HepG2 (cell line): ENCODE data around the gene TCF12. TPM values are rescaled to one million over a fixed set of nuclear protein-coding genes. Genes with fewer than 3 reads are reported as not detected.

ENCODE experiments used
- ATAC-seq: fragments of 200-7000 bp; cut with Tn5 transposase; 3 replicates; pipeline ENCODE4 v1.9.1; 2020; ENCODE audit warnings: mild to moderate bottlenecking, moderate library complexity
- BruUV-seq: library from RNA; stranded (reverse); fragments of 400-500 nt; replicated peaks from 2 replicates; lab custom pipeline; 2021; lab: Mats Ljungman, UMichigan
- CTCF ChIA-PET: fragments of 300-600 bp; formaldehyde crosslinking; extraction: SDS; loops from one replicate; lab custom pipeline; 2021; ENCODE audit warnings: low total read pairs, inconsistent platforms, low intra/inter-chr PET ratio; lab: Yijun Ruan, JAX
- POLR2A ChIA-PET: fragments of 350-600 bp; sonication (Branson Sonifier 250); formaldehyde crosslinking; loops from one replicate; lab custom pipeline; 2020; ENCODE audit warnings: antibody characterized with exemption, inconsistent platforms; lab: Yijun Ruan, JAX
- DNase-seq: peaks from one replicate; pipeline ENCODE4 v3.0.0-alpha.2; 2015; ENCODE audit warnings: low spot score
- FAIRE-seq: peaks from 3 replicates; lab custom pipeline; 2011; peaks lifted over from hg19 to GRCh38; lab: Jason Lieb, UNC
- H2AFZ ChIP-seq: one replicate; pipeline ENCODE4 v1.6.1; 2011; ENCODE audit warnings: low read length, inconsistent platforms
- H3K27ac ChIP-seq: fragments of 300-600 bp; 3 replicates; pipeline ENCODE4 v1.8.0; 2011; ENCODE audit warnings: mixed run types, mild to moderate bottlenecking, mixed read lengths, low read length, inconsistent platforms; ENCODE audit not compliant: insufficient read depth; ENCODE audit errors: extremely low read length
- H3K27me3 ChIP-seq, 2 experiments: fragments of 200-600 bp in 1 of 2; 2 replicates in 1 of 2; 3 replicates in 1 of 2; pipeline versions ENCODE4 v1.6.0 to v1.8.0; 2011; ENCODE audit warnings: low read length in 2 of 2, mild to moderate bottlenecking in 2 of 2, moderate library complexity in 2 of 2, inconsistent platforms in 1 of 2; ENCODE audit not compliant: insufficient read depth in 2 of 2, control insufficient read depth in 1 of 2
- H3K36me3 ChIP-seq, 2 experiments: fragments of 200-600 bp in 1 of 2; replicated peaks in 1 of 2; 2 replicates in 1 of 2; 3 replicates in 1 of 2; pipeline versions ENCODE4 v1.5.1 to v1.8.0; 2011; ENCODE audit warnings: low read length in 2 of 2, inconsistent platforms in 1 of 2; ENCODE audit not compliant: insufficient read depth in 2 of 2, control insufficient read depth in 1 of 2
- H3K4me1 ChIP-seq: 2 replicates; pipeline ENCODE4 v1.5.1; 2012; ENCODE audit warnings: low read length, inconsistent platforms; ENCODE audit not compliant: insufficient read depth
- H3K4me2 ChIP-seq: 2 replicates; pipeline ENCODE4 v1.6.0; 2011; ENCODE audit warnings: low read depth, low read length, inconsistent platforms
- H3K4me3 ChIP-seq, 3 experiments: fragments of 200-600 bp in 1 of 3; sonication (generic), shearing (Covaris generic) in 1 of 3; replicated peaks in 1 of 3; 2 replicates each; pipeline ENCODE4 v1.5.1; 2011 to 2016; ENCODE audit warnings: low read length in 3 of 3, inconsistent platforms in 2 of 3, low read depth in 2 of 3, mild to moderate bottlenecking in 2 of 3, control low read depth in 1 of 3, mixed read lengths in 1 of 3; ENCODE audit not compliant: insufficient read depth in 1 of 3
- H3K79me2 ChIP-seq: one replicate; pipeline ENCODE4 v1.6.1; 2011; ENCODE audit warnings: low read length, inconsistent platforms; ENCODE audit not compliant: insufficient read depth
- H3K9ac ChIP-seq: 2 replicates; pipeline ENCODE4 v1.6.0; 2011; ENCODE audit warnings: mild to moderate bottlenecking, low read depth, low read length, inconsistent platforms; ENCODE audit not compliant: insufficient read depth
- H3K9me3 ChIP-seq: 2 replicates; pipeline ENCODE4 v1.5.1; 2012; ENCODE audit warnings: mild to moderate bottlenecking, low read length
- H4K20me1 ChIP-seq: 2 replicates; pipeline ENCODE4 v1.6.0; 2011; ENCODE audit warnings: inconsistent platforms, mild to moderate bottlenecking, low read length, moderate library complexity; ENCODE audit not compliant: insufficient read depth
- AKNA ChIP-seq: sonication (generic); formaldehyde crosslinking; IDR thresholded peaks from 2 replicates; pipeline ENCODE4 v1.4.0; 2020; ENCODE audit warnings: missing genetic modification reagents, borderline replicate concordance
- CEBPZ ChIP-seq: IDR thresholded peaks from 2 replicates; pipeline ENCODE4 v1.6.1; 2012; ENCODE audit warnings: low read length, improper control_type of control experiment
- HNRNPL ChIP-seq: fragments of 200-400 bp; formaldehyde crosslinking; IDR thresholded peaks from 2 replicates; pipeline ENCODE4 v1.6.1; 2017; ENCODE audit warnings: mild to moderate bottlenecking, low read depth, low read length
- MEIS2 ChIP-seq: sonication (generic); formaldehyde crosslinking; IDR thresholded peaks from 2 replicates; pipeline ENCODE4 v1.9.0; 2021; ENCODE audit warnings: mild to moderate bottlenecking, missing genetic modification reagents
- MIXL1 ChIP-seq: IDR thresholded peaks from 2 replicates; pipeline ENCODE4 v1.6.1; 2016
- NR2F1 ChIP-seq, 2 experiments: fragments of 450-650 bp in 1 of 2; formaldehyde crosslinking in 1 of 2; IDR thresholded peaks; 2 replicates each; pipeline versions ENCODE4 v1.5.0 to v1.6.1; 2016 to 2020; ENCODE audit warnings: mild to moderate bottlenecking in 1 of 2, missing compliant biosample characterization in 1 of 2, missing genetic modification reagents in 1 of 2, moderate library complexity in 1 of 2
- NR2F6 ChIP-seq, 2 experiments: IDR thresholded peaks; 2 replicates each; pipeline ENCODE4 v1.6.1; 2016; ENCODE audit warnings: antibody characterized with exemption in 1 of 2, mild to moderate bottlenecking in 1 of 2
- SOX13 ChIP-seq, 3 experiments: fragments of 450-650 bp in 1 of 3; sonication (generic) in 1 of 3; formaldehyde crosslinking in 1 of 3; IDR thresholded peaks in 2 of 3; conservative IDR thresholded peaks in 1 of 3; 2 replicates each; pipeline versions ENCODE4 v1.5.0 to v1.6.1; 2016 to 2020; ENCODE audit warnings: antibody characterized with exemption in 1 of 3, mild to moderate bottlenecking in 1 of 3, missing compliant biosample characterization in 1 of 3, missing genetic modification reagents in 1 of 3, moderate library complexity in 1 of 3
- TAF1 ChIP-seq: sonication (generic); formaldehyde crosslinking; IDR thresholded peaks from 2 replicates; pipeline ENCODE4 v1.4.0; 2020; ENCODE audit warnings: missing genetic modification reagents
- WIZ ChIP-seq: sonication (generic); formaldehyde crosslinking; IDR thresholded peaks from 2 replicates; pipeline ENCODE4 v1.5.1; 2020; ENCODE audit warnings: mild to moderate bottlenecking, missing genetic modification reagents
- ZFP90 ChIP-seq: sonication (generic); formaldehyde crosslinking; IDR thresholded peaks from 2 replicates; pipeline ENCODE4 v1.8.0; 2022; ENCODE audit warnings: missing genetic modification reagents, mild to moderate bottlenecking, inconsistent platforms, borderline replicate concordance
- ZNF557 ChIP-seq: sonication (generic); formaldehyde crosslinking; IDR thresholded peaks from 2 replicates; pipeline ENCODE4 v1.4.0; 2020; ENCODE audit warnings: missing genetic modification reagents
- ZNF800 ChIP-seq: sonication (generic); formaldehyde crosslinking; IDR thresholded peaks from 2 replicates; pipeline ENCODE4 v1.4.0; 2020; ENCODE audit warnings: missing genetic modification reagents
- ZNF883 ChIP-seq: sonication (generic); formaldehyde crosslinking; IDR thresholded peaks from 2 replicates; pipeline ENCODE4 v1.5.1; 2020; ENCODE audit warnings: mild to moderate bottlenecking, missing genetic modification reagents; ENCODE audit errors: not compliant biosample characterization
- WGBS: methylation state at CpG from one replicate; pipeline ENCODE4 v1.1.6; 2017; ENCODE audit warnings: low lambda C conversion rate; 5-methylcytosine and 5-hydroxymethylcytosine counted together
- in situ Hi-C: cut with HindIII; loops from 2 replicates; pipeline ENCODE4 v1.10.0; 2017; ENCODE audit warnings: low pct_unique_long_range_greater_than_20kb; ENCODE audit not compliant: extremely low pct_ligation_motif_present
- intact Hi-C: fragments of 100-400 bp; cut with micrococcal nuclease; formaldehyde crosslinking; loops from one replicate; pipeline ENCODE4 v1.10.0; 2022; ENCODE audit not compliant: unreplicated experiment
- polyA plus RNA-seq, 8 experiments: library from polyadenylated mRNA; depleted of rRNA in 3 of 8; stranded (reverse) in 7 of 8; unstranded in 1 of 8; fragments of >200 nt; fragmentation: Illumina TruSeq in 4 of 8; extraction: Trizol in 4 of 8; gene quantifications; 2 replicates each; pipeline versions ENCODE4 v1.2.1 to v1.2.3, GENCODE V29; 2011 to 2016; ENCODE audit warnings: low read depth in 4 of 8, missing spikeins in 1 of 8, mixed read lengths in 1 of 8; ENCODE audit not compliant: insufficient read depth in 1 of 8
- total RNA-seq, 5 experiments: library from RNA; depleted of rRNA; stranded (reverse); fragments of >200 nt; fragmentation: Illumina TruSeq; extraction: Trizol; gene quantifications; 2 replicates each; pipeline ENCODE4 v1.2.3, GENCODE V29; 2016; ENCODE audit warnings: low read depth in 1 of 5

TCF12 gene
- total and polyA plus RNA-seq, 2 of the 13 experiments (the other 11 are each of a cell fraction or from before 2014, with no cell fraction given): 48.6 to 51.1 TPM

- no peak for DNase-seq
- Histone ChIP-seq H3K36me3 (peaks cover 0 to 9% of the 10 kb centered on the region in 2 experiments; a peak in 2 of 5 replicates), H4K20me1 (peaks cover 7% of the 10 kb centered on the region; the same call in 1 of the 2 replicates), H3K4me2 (peak overlapping the region; percentile 44), H3K27ac (no peak overlapping the region), H3K9me3 (no peaks in the 10 kb centered on the region), H2AFZ (no peak overlapping the region), H3K27me3 (no peaks in the 10 kb centered on the region), H3K9ac (no peak overlapping the region), H3K79me2 (peaks cover 87% of the 10 kb centered on the region), H3K4me3 (no peak overlapping the region; a peak in 1 of 6 replicates), H3K4me1 (peaks cover 60% of the 10 kb centered on the region)
- no peak for TF ChIP-seq TAF1 (CRISPR knock-in tag)
- 0 out of 2 replicates have a peak, but pooled peaks have one; percentile 28 for TF ChIP-seq MIXL1
- no peak for TF ChIP-seq ZNF800 (CRISPR knock-in tag)
- TF ChIP-seq SOX13 (IDR thresholded peaks at IDR 0.05): no peak
- peak in 1 of 2 experiments; percentile 20; a peak in 1 of 4 replicates for TF ChIP-seq SOX13 (CRISPR knock-in tag; conservative IDR thresholded peaks at IDR 0.05 in 1 of 2, IDR thresholded peaks at IDR 0.05 in 1 of 2)
- no peak for TF ChIP-seq ZNF883
- no peak for TF ChIP-seq ZNF557 (CRISPR knock-in tag)
- no peak for TF ChIP-seq NR2F1 (CRISPR knock-in tag; IDR thresholded peaks at IDR 0.05)
- no peak for TF ChIP-seq ZFP90 (CRISPR knock-in tag)
- no peak for TF ChIP-seq WIZ
- TF ChIP-seq MEIS2 (CRISPR knock-in tag): no peak
- no peak for TF ChIP-seq NR2F6 (IDR thresholded peaks at IDR 0.05)
- peak; percentile 37; the same call in 1 of the 2 replicates for TF ChIP-seq NR2F6 (CRISPR knock-in tag; IDR thresholded peaks at IDR 0.05)
- no peak for TF ChIP-seq AKNA
- no peak for TF ChIP-seq CEBPZ
- TF ChIP-seq HNRNPL: no peak
- no peak for ATAC-seq
- intact Hi-C loops: loop anchor here (2.0 to 10.0 kb wide), 3 partner anchors 66 to 212 kb away; no protein-coding TSS in a partner anchor
- no peak for FAIRE-seq
- in situ Hi-C loops: no loop called here
- CTCF ChIA-PET: no interaction called here
- BruUV-seq: no TSS peak
- POLR2A ChIA-PET: no interaction called here
- 68% methylated on average over 3 of the region's 3 CpGs for WGBS
These were observed 4.7 kb downstream of the TCF12 start for GRCh38 chr15:56923174-56923591.
